H9 (cell line): ENCODE measurements around the gene IGIP. TPM values are rescaled to one million over a fixed set of nuclear protein-coding genes. Genes with fewer than 3 reads are reported as not detected.

Experiments
- DNase-seq: peaks from one replicate; pipeline ENCODE4 v3.0.0-alpha.2; 2017
- H2AFZ ChIP-seq: one replicate; pipeline ENCODE4 v1.6.1; 2013; ENCODE audit warnings: mild to moderate bottlenecking, low read length, control low read depth, moderate library complexity
- H2AK5ac ChIP-seq: 2 replicates; pipeline ENCODE4 v1.6.1; 2013; ENCODE audit warnings: low read length, control low read depth, mixed read lengths; ENCODE audit not compliant: insufficient read length
- H2BK120ac ChIP-seq: one replicate; pipeline ENCODE4 v1.6.1; 2013; ENCODE audit warnings: low read depth, mild to moderate bottlenecking, low read length, control low read depth, inconsistent platforms; ENCODE audit not compliant: poor library complexity, severe bottlenecking
- H2BK12ac ChIP-seq: 2 replicates; pipeline ENCODE4 v1.6.1; 2013; ENCODE audit warnings: low read length, control low read depth, mixed read lengths, low read depth; ENCODE audit not compliant: insufficient read length
- H2BK15ac ChIP-seq: 2 replicates; pipeline ENCODE4 v1.6.1; 2013; ENCODE audit warnings: low read depth, low read length, control low read depth
- H2BK20ac ChIP-seq: one replicate; pipeline ENCODE4 v1.6.1; 2013; ENCODE audit warnings: low read depth, mild to moderate bottlenecking, low read length, control low read depth, inconsistent platforms; ENCODE audit not compliant: poor library complexity, severe bottlenecking
- H2BK5ac ChIP-seq: 2 replicates; pipeline ENCODE4 v1.6.1; 2013; ENCODE audit warnings: low read length, control low read depth, mixed read lengths; ENCODE audit not compliant: insufficient read length
- H3K14ac ChIP-seq: 2 replicates; pipeline ENCODE4 v1.6.1; 2013; ENCODE audit warnings: low read length, control low read depth; ENCODE audit not compliant: insufficient read depth
- H3K18ac ChIP-seq: 2 replicates; pipeline ENCODE4 v1.6.1; 2013; ENCODE audit warnings: low read depth, mild to moderate bottlenecking, mixed read lengths, low read length, control low read depth; ENCODE audit not compliant: insufficient read length
- H3K23ac ChIP-seq: 2 replicates; pipeline ENCODE4 v1.6.1; 2013; ENCODE audit warnings: low read length, control low read depth, mixed read lengths, low read depth; ENCODE audit not compliant: insufficient read length
- H3K23me2 ChIP-seq: 2 replicates; pipeline ENCODE4 v1.6.1; 2013; ENCODE audit warnings: low read depth, mild to moderate bottlenecking, mixed read lengths, low read length, control low read depth; ENCODE audit not compliant: insufficient read length, poor library complexity, severe bottlenecking
- H3K27ac ChIP-seq: 2 replicates; pipeline ENCODE4 v1.5.1; 2013; ENCODE audit warnings: low read length, control low read depth, mixed read lengths, low read depth; ENCODE audit not compliant: insufficient read length
- H3K27me3 ChIP-seq: 2 replicates; pipeline ENCODE4 v1.6.1; 2013; ENCODE audit warnings: low read length, control low read depth, inconsistent platforms; ENCODE audit not compliant: insufficient read depth
- H3K4ac ChIP-seq: 2 replicates; pipeline ENCODE4 v1.6.1; 2013; ENCODE audit warnings: low read depth, mild to moderate bottlenecking, control low read depth, inconsistent platforms, low read length, moderate library complexity
- H3K4me1 ChIP-seq: 2 replicates; pipeline ENCODE4 v1.6.1; 2013; ENCODE audit warnings: low read length, control low read depth, inconsistent platforms; ENCODE audit not compliant: insufficient read depth
- H3K4me2 ChIP-seq: 2 replicates; pipeline ENCODE4 v1.6.1; 2013; ENCODE audit warnings: low read length, control low read depth, mixed read lengths; ENCODE audit not compliant: insufficient read length, insufficient read depth
- H3K56ac ChIP-seq: 2 replicates; pipeline ENCODE4 v1.6.1; 2013; ENCODE audit warnings: low read depth, mild to moderate bottlenecking, mixed read lengths, low read length, control low read depth; ENCODE audit not compliant: insufficient read length
- H3K79me1 ChIP-seq: 2 replicates; pipeline ENCODE4 v1.6.1; 2013; ENCODE audit warnings: low read depth, mild to moderate bottlenecking, moderate library complexity, low read length, control low read depth, inconsistent platforms; ENCODE audit not compliant: insufficient read depth, poor library complexity, severe bottlenecking
- H3K79me2 ChIP-seq: 2 replicates; pipeline ENCODE4 v1.6.1; 2013; ENCODE audit warnings: low read length, control low read depth, inconsistent platforms; ENCODE audit not compliant: insufficient read depth
- H3K9ac ChIP-seq: 2 replicates; pipeline ENCODE4 v1.6.1; 2013; ENCODE audit warnings: low read length, control low read depth, mixed read lengths; ENCODE audit not compliant: insufficient read length; ENCODE audit errors: extremely low read depth
- H3K9me3 ChIP-seq: one replicate; pipeline ENCODE4 v1.6.1; 2013; ENCODE audit warnings: low read depth, low read length, inconsistent platforms; ENCODE audit not compliant: control insufficient read depth
- H3T11ph ChIP-seq: one replicate; pipeline ENCODE4 v1.6.1; 2013; ENCODE audit warnings: mild to moderate bottlenecking, low read length, control low read depth, inconsistent platforms
- H4K20me1 ChIP-seq: one replicate; pipeline ENCODE4 v1.6.1; 2013; ENCODE audit not compliant: control insufficient read depth, insufficient read length, insufficient read depth
- H4K5ac ChIP-seq: 2 replicates; pipeline ENCODE4 v1.6.1; 2013; ENCODE audit warnings: low read depth, mild to moderate bottlenecking, mixed read lengths, low read length, control low read depth; ENCODE audit not compliant: insufficient read length
- H4K8ac ChIP-seq: replicated peaks from 2 replicates; pipeline ENCODE4 v1.6.1; 2013; ENCODE audit warnings: low read length, control low read depth, mixed read lengths, low read depth; ENCODE audit not compliant: insufficient read length
- H4K91ac ChIP-seq: 2 replicates; pipeline ENCODE4 v1.6.1; 2013; ENCODE audit warnings: low read depth, mild to moderate bottlenecking, moderate library complexity, mixed read lengths, low read length, control low read depth; ENCODE audit not compliant: insufficient read length
- H3K27ac Mint-ChIP-seq, 3 experiments: 2 replicates in 2 of 3; 3 replicates in 1 of 3; pipeline ENCODE4 v1.8.0; 2020 to 2021; ENCODE audit warnings: mixed read lengths in 3 of 3, mild to moderate bottlenecking in 1 of 3, moderate library complexity in 1 of 3
- H3K27me3 Mint-ChIP-seq: 2 replicates; pipeline ENCODE4 v1.8.0; 2021; ENCODE audit warnings: low read depth, mild to moderate bottlenecking, moderate library complexity, mixed read lengths
- H3K36me3 Mint-ChIP-seq, 3 experiments: 2 replicates in 2 of 3; 3 replicates in 1 of 3; pipeline ENCODE4 v1.8.0; 2020 to 2021; ENCODE audit warnings: low read depth in 3 of 3, mixed read lengths in 3 of 3; ENCODE audit not compliant: insufficient read depth in 1 of 3
- H3K4me1 Mint-ChIP-seq, 2 experiments: 2 replicates each; pipeline ENCODE4 v1.8.0; 2020; ENCODE audit warnings: mixed read lengths in 2 of 2
- H3K4me3 Mint-ChIP-seq, 2 experiments: 2 replicates in 1 of 2; 3 replicates in 1 of 2; pipeline ENCODE4 v1.8.0; 2020 to 2021; ENCODE audit warnings: mild to moderate bottlenecking in 2 of 2, mixed read lengths in 2 of 2, moderate library complexity in 1 of 2
- H3K9me3 Mint-ChIP-seq, 2 experiments: 2 replicates in 1 of 2; 3 replicates in 1 of 2; pipeline ENCODE4 v1.8.0; 2020; ENCODE audit warnings: mild to moderate bottlenecking in 2 of 2, mixed read lengths in 2 of 2, moderate library complexity in 1 of 2
- WGBS: extraction: QIAGEN DNeasy Blood & Tissue Kit; methylation state at CpG from one replicate; pipeline ENCODE4 v1.1.7; 2013; ENCODE audit warnings: missing lambda C conversion rate, low lambda C conversion rate, mixed read lengths; ENCODE audit not compliant: insufficient read length; ENCODE audit errors: extremely low coverage; 5-methylcytosine and 5-hydroxymethylcytosine counted together
- total RNA-seq: library from RNA; stranded (reverse); gene quantifications from 2 replicates; pipeline ENCODE4 v1.2.1, GENCODE V29; 2021
- TF ChIP-seq, protein P1 (sequence below): fragments of 200-600 bp; sonication (generic); conservative IDR thresholded peaks from 3 replicates; pipeline ENCODE4 v1.8.0; 2021; ENCODE audit warnings: antibody characterized with exemption, mild to moderate bottlenecking

IGIP gene
- total RNA-seq, 1 experiment from 2014 or later = 0.52 TPM

DNA sequence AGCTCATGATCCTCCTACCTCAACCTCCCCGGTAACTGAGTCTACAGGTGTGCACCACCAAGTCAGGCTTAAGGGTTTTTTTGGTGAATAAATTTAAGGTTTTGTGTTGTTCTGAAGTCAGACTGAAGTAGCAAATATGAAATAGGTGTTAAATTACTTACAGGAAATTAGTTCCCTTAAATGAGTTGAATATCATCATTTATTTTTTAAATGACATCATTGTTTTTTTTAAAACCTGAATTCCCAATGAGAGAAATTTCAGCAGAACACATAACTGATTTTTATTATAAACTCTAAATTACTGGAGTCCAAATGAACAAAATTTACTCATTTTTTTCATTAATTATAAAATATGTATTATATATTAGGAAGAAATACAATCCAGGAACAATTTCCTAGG is 49.6 kb upstream of the IGIP start:
- no peak for DNase-seq
- H3K36me3 Mint-ChIP-seq = no peaks in the 10 kb centered on the region
- peaks cover 39% of the 10 kb centered on the region for H3K27me3 Mint-ChIP-seq

More for the DNA sequence above, 49.6 kb upstream of the IGIP start:
- Histone ChIP-seq H3K56ac (no peak overlapping the region), H3K4me1 (no peaks in the 10 kb centered on the region), H3K18ac (no peak overlapping the region), H3K9me3 (no peaks in the 10 kb centered on the region), H4K20me1 (no peaks in the 10 kb centered on the region), H3K27me3 (no peaks in the 10 kb centered on the region), H2BK12ac (no peak overlapping the region), H2AFZ (no peak overlapping the region), H2BK120ac (no peak overlapping the region), H4K5ac (no peak overlapping the region), H3K79me2 (no peaks in the 10 kb centered on the region), H3K79me1 (no peaks in the 10 kb centered on the region), H3K14ac (no peak overlapping the region), H4K8ac (no peak overlapping the region), H4K91ac (no peak overlapping the region), H3K4ac (no peak overlapping the region), H2BK15ac (no peak overlapping the region), H2BK20ac (no peak overlapping the region), H3K27ac (no peak overlapping the region), H2AK5ac (no peak overlapping the region), H3T11ph (no peak overlapping the region), H3K23ac (no peak overlapping the region), H3K23me2 (no peaks in the 10 kb centered on the region), H3K9ac (no peak overlapping the region), H2BK5ac (no peak overlapping the region), H3K4me2 (no peak overlapping the region)
- no CpG with 5 or more reads among the region's 1 CpG for WGBS
- Mint-ChIP-seq H3K4me3 (no peak overlapping the region), H3K27ac (no peak overlapping the region), H3K9me3 (no peaks in the 10 kb centered on the region), H3K4me1 (no peaks in the 10 kb centered on the region)
- TF ChIP-seq, protein P1, sequence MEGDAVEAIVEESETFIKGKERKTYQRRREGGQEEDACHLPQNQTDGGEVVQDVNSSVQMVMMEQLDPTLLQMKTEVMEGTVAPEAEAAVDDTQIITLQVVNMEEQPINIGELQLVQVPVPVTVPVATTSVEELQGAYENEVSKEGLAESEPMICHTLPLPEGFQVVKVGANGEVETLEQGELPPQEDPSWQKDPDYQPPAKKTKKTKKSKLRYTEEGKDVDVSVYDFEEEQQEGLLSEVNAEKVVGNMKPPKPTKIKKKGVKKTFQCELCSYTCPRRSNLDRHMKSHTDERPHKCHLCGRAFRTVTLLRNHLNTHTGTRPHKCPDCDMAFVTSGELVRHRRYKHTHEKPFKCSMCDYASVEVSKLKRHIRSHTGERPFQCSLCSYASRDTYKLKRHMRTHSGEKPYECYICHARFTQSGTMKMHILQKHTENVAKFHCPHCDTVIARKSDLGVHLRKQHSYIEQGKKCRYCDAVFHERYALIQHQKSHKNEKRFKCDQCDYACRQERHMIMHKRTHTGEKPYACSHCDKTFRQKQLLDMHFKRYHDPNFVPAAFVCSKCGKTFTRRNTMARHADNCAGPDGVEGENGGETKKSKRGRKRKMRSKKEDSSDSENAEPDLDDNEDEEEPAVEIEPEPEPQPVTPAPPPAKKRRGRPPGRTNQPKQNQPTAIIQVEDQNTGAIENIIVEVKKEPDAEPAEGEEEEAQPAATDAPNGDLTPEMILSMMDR = no peak
